Activated CD8-positive, alpha-beta memory T cell treated with anti-CD3 and anti-CD28 coated beads, Interleukin-2, amount 50 U/mL, for 1 hour (primary cell): ENCODE data around the gene PIGC.

Experiments
- DNase-seq: peaks from one replicate; pipeline ENCODE4 v3.0.0-alpha.2; 2020; ENCODE audit errors: extremely low read depth

PIGC gene

DNA sequence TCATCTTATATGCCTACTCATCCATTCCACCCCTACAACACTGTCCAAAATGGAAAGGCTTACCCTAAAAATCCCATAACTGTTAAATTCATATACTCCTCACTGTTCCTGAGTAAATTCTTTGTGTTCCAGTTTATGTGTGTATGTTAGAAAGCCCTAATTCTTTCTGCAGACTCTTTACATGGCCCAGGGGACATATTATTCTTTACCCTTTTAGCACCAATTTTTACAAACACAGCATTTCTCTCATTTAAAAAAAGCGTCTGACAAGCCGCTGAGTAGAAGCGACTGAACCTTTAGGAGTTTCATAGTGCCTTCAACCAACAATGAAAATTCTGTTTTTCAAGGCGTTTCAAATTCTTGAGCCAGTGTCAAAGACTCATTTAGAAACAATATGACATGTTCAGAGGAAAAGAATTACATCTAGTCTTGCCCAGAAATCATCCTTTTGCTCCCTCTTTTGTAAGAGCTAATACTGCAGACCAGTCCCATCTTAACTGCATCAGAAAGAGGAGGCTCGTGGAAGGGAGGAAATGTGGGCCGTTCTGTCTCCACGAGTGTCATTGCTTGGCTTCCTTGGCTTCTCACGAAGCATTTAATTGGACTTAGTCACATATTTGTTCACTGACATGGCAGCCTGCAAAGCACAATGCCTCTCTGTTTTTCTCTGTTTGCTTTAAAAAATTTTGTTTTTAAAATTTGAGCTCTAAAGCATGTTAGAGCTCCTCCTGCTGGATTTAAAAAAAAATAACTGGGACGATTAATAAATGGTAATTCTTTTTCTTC lies 44.7 kb downstream of the PIGC start:
- DNase-seq = no peak

GRCh38 chr1:172398193-172398592 lies 45.7 kb downstream of the PIGC start:
- no peak for DNase-seq

DNA sequence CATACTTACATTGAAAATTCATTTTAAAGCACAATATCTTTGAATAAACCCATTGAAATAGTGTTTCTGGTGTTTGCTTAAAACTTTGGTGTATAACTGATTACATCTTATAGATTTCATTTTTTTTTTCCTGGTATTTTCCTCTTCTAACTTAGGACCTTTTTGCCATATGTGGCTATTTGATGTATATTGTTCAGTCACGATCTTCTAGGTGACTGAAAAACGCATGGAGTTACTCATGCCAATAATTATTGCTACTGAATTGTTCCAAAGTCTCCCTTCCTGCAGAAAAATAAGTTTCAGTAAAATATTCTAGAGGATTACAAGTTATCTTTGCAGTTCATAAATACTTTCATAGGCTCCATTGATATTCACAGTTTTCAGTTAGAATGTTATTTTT lies 46.2 kb downstream of the PIGC start:
- no peak for DNase-seq

- DNase-seq = no peak
Measured at GRCh38 chr1:172397221-172397620, 46.6 kb downstream of the PIGC start.

DNA sequence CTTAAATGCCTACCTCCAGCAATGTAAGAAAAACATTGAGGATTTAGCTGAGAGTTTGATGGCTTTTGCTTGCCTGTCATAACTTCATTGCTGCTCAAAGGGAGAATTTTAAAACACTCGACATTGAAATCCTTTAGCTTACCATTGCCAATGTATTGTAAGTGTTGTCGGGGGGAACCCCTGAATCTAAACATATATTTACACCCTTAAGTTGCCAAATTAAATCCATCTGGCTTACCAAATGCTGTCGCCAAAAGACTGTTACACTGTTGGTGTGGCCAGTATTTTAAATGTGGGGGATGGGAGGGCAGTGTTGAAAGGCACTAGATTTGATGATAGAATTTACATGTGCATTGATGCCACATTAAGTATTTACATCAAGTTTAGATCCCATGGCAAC lies 48.3 kb downstream of the PIGC start:
- DNase-seq = no peak

GRCh38 chr1:172394811-172395210 lies 49.1 kb downstream of the PIGC start:
- DNase-seq = no peak

GRCh38 chr1:172394141-172394751 lies 49.6 kb downstream of the PIGC start:
- peak; percentile 22 for DNase-seq

DNA sequence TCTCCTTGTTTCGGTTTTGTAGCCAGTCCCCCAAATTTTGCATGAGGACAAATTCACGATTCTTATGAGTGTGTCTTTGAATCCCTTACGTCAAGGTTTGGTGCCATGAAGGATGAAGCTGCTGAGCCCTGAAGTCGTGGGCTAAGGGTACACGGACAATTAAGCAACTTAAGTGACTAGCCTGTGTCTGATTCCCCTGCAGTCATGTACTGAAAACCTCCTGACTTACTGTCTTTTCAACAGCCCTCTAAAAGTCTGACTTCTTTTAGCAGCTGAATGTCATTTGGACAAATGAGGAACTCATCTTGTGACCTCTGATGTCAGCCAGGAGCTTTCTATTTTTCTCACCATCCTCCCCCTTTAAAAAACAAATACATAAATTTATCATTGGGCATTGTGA lies 50.5 kb downstream of the PIGC start:
- DNase-seq = no peak

GRCh38 chr1:172391976-172392375 lies 51.9 kb downstream of the PIGC start:
- DNase-seq = no peak
